ENCODE measurements around the gene BOC. TPM values are rescaled to one million over a fixed set of nuclear protein-coding genes. Genes with fewer than 3 reads are reported as not detected.

The BOC gene
- total and polyA plus RNA-seq, 2 of the 13 experiments (the other 11 are each of a cell fraction or from before 2014, with no cell fraction given) = 0.04 TPM; not detected in 1

DNA sequence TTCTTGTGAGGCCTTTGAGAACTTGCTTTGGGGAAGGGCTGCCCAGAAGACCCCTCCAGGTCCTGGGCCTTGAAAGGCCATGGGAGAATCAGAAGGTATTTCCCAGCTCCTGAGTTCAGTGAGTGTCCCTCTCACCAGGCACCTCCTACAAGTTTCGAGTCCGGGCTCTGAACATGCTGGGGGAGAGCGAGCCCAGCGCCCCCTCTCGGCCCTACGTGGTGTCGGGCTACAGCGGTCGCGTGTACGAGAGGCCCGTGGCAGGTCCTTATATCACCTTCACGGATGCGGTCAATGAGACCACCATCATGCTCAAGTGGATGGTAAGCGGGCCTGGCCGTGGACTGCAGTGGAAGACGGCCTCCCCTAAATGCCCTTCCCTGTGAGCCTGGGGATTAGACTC is 68.3 kb downstream of the BOC start:
- POLR2A ChIA-PET = no interaction called here
- no peak overlapping the region for H3K4me3 ChIP-seq (replicated peaks in 1 of 3; ENCODE audit: insufficient read depth in 1 of 3, low read depth in 2 of 3, low read length in 3 of 3)
- no peaks in the 10 kb centered on the region for H4K20me1 ChIP-seq (ENCODE audit: insufficient read depth, low read length)
- intact Hi-C loops (cut with micrococcal nuclease; ENCODE audit: unreplicated experiment) (no loop called here), in situ Hi-C loops (cut with HindIII; ENCODE audit: extremely low pct_ligation_motif_present, low pct_unique_long_range_greater_than_20kb) (loop anchor here (5.0 kb wide), 1 partner anchor 142 kb away; no protein-coding TSS in a partner anchor)
- no peaks in the 10 kb centered on the region for H3K9me3 ChIP-seq (ENCODE audit: low read length)
- no peaks in the 10 kb centered on the region for H3K36me3 ChIP-seq (replicated peaks in 1 of 2; ENCODE audit: control insufficient read depth in 1 of 2, insufficient read depth in 2 of 2, low read length in 2 of 2)
- peaks cover 25% of the 10 kb centered on the region for H3K4me1 ChIP-seq (ENCODE audit: insufficient read depth, low read length)
- no peak overlapping the region for H3K4me2 ChIP-seq (ENCODE audit: low read depth, low read length)
- H3K27ac ChIP-seq (ENCODE audit: extremely low read length, insufficient read depth, low read length) = no peak overlapping the region
- ATAC-seq = no peak
- no peak for FAIRE-seq
- peaks cover 5 to 27% of the 10 kb centered on the region in 2 experiments; a peak in 4 of 5 replicates for H3K27me3 ChIP-seq (ENCODE audit: control insufficient read depth in 1 of 2, insufficient read depth in 2 of 2, low read length in 2 of 2)
- no TSS peak for BruUV-seq (replicated peaks)
- TF ChIP-seq ATRX (CRISPR knock-in tag; IDR thresholded peaks at IDR 0.05; ENCODE audit: borderline replicate concordance) = no peak
- TF ChIP-seq MIER2 (CRISPR knock-in tag; IDR thresholded peaks at IDR 0.05) = no peak
- 0 out of 2 replicates have a peak, but pooled peaks have one; percentile 23 for TF ChIP-seq STAG1 (CRISPR knock-in tag; IDR thresholded peaks at IDR 0.05)
- TF ChIP-seq HOXD1 (CRISPR knock-in tag; IDR thresholded peaks at IDR 0.05) = no peak
- no peak for TF ChIP-seq HOXA5 (CRISPR knock-in tag; IDR thresholded peaks at IDR 0.05)
- TF ChIP-seq, protein P1, sequence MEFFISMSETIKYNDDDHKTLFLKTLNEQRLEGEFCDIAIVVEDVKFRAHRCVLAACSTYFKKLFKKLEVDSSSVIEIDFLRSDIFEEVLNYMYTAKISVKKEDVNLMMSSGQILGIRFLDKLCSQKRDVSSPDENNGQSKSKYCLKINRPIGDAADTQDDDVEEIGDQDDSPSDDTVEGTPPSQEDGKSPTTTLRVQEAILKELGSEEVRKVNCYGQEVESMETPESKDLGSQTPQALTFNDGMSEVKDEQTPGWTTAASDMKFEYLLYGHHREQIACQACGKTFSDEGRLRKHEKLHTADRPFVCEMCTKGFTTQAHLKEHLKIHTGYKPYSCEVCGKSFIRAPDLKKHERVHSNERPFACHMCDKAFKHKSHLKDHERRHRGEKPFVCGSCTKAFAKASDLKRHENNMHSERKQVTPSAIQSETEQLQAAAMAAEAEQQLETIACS (CRISPR knock-in tag; IDR thresholded peaks at IDR 0.05) = no peak
- TF ChIP-seq ZNF326 (CRISPR knock-in tag; IDR thresholded peaks at IDR 0.05; ENCODE audit: borderline replicate concordance) = no peak
- TF ChIP-seq, protein P2, sequence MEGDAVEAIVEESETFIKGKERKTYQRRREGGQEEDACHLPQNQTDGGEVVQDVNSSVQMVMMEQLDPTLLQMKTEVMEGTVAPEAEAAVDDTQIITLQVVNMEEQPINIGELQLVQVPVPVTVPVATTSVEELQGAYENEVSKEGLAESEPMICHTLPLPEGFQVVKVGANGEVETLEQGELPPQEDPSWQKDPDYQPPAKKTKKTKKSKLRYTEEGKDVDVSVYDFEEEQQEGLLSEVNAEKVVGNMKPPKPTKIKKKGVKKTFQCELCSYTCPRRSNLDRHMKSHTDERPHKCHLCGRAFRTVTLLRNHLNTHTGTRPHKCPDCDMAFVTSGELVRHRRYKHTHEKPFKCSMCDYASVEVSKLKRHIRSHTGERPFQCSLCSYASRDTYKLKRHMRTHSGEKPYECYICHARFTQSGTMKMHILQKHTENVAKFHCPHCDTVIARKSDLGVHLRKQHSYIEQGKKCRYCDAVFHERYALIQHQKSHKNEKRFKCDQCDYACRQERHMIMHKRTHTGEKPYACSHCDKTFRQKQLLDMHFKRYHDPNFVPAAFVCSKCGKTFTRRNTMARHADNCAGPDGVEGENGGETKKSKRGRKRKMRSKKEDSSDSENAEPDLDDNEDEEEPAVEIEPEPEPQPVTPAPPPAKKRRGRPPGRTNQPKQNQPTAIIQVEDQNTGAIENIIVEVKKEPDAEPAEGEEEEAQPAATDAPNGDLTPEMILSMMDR (CRISPR knock-in tag; IDR thresholded peaks at IDR 0.05) = peak; percentile 26; the same call in 1 of the 2 replicates
- TF ChIP-seq, protein P3, sequence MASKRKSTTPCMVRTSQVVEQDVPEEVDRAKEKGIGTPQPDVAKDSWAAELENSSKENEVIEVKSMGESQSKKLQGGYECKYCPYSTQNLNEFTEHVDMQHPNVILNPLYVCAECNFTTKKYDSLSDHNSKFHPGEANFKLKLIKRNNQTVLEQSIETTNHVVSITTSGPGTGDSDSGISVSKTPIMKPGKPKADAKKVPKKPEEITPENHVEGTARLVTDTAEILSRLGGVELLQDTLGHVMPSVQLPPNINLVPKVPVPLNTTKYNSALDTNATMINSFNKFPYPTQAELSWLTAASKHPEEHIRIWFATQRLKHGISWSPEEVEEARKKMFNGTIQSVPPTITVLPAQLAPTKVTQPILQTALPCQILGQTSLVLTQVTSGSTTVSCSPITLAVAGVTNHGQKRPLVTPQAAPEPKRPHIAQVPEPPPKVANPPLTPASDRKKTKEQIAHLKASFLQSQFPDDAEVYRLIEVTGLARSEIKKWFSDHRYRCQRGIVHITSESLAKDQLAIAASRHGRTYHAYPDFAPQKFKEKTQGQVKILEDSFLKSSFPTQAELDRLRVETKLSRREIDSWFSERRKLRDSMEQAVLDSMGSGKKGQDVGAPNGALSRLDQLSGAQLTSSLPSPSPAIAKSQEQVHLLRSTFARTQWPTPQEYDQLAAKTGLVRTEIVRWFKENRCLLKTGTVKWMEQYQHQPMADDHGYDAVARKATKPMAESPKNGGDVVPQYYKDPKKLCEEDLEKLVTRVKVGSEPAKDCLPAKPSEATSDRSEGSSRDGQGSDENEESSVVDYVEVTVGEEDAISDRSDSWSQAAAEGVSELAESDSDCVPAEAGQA (IDR thresholded peaks at IDR 0.05; ENCODE audit: low read depth) = no peak
- TF ChIP-seq, protein P3 (CRISPR knock-in tag; IDR thresholded peaks at IDR 0.05; ENCODE audit: borderline replicate concordance) = no peak
- TF ChIP-seq, protein P4, sequence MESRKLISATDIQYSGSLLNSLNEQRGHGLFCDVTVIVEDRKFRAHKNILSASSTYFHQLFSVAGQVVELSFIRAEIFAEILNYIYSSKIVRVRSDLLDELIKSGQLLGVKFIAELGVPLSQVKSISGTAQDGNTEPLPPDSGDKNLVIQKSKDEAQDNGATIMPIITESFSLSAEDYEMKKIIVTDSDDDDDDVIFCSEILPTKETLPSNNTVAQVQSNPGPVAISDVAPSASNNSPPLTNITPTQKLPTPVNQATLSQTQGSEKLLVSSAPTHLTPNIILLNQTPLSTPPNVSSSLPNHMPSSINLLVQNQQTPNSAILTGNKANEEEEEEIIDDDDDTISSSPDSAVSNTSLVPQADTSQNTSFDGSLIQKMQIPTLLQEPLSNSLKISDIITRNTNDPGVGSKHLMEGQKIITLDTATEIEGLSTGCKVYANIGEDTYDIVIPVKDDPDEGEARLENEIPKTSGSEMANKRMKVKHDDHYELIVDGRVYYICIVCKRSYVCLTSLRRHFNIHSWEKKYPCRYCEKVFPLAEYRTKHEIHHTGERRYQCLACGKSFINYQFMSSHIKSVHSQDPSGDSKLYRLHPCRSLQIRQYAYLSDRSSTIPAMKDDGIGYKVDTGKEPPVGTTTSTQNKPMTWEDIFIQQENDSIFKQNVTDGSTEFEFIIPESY (CRISPR knock-in tag; IDR thresholded peaks at IDR 0.05) = peak; percentile 68
- TF ChIP-seq SMARCC2 (IDR thresholded peaks at IDR 0.05) = no peak
- WGBS (ENCODE audit: low lambda C conversion rate) = 66% methylated on average over 14 of the region's 17 CpGs
- no peak overlapping the region for H3K9ac ChIP-seq (ENCODE audit: insufficient read depth, low read depth, low read length)
- no peaks in the 10 kb centered on the region for H3K79me2 ChIP-seq (ENCODE audit: insufficient read depth, low read length)
- no peak overlapping the region for H2AFZ ChIP-seq (ENCODE audit: low read length)
- DNase-seq (ENCODE audit: low spot score) = no peak
- CTCF ChIA-PET (ENCODE audit: low intra/inter-chr PET ratio, low total read pairs) = no interaction called here

All from HepG2 (cell line).